D721Med (cell line): ENCODE results near the gene IL17RE.
A peak's percentile ranks its signal among the peaks of the same experiment; 100 is the strongest.

Experiments
- DNase-seq: peaks from one replicate; pipeline ENCODE4 v3.0.0; 2011; ENCODE audit warnings: low spot score; ENCODE audit not compliant: insufficient read length
- FAIRE-seq: peaks from 2 replicates; lab custom pipeline; 2011; peaks lifted over from hg19 to GRCh38; lab: Jason Lieb, UNC
- TF ChIP-seq, protein P1 (sequence below): IDR thresholded peaks from 2 replicates; pipeline ENCODE4 v1.5.1; 2012; ENCODE audit warnings: mild to moderate bottlenecking, control low read depth; ENCODE audit not compliant: insufficient read depth; ENCODE audit errors: missing control alignments

IL17RE gene

DNA sequence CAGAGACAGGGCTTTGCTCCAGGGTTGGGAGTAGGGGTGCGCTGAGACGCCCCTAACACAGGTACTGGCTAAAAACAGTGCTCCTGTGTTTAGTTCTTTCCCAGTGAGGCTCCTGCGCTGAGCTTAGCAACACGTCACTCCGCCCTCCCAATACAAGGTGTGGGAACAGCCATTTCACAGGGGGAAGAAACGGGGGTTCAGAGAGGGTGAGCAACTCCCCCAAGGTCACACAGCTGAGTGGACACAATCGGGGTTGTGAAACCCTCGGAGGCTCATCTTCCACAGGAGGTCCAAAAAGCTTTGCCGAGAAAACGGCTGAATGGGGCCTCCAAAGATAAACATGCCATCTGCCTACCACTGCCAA lies 48.9 kb downstream of the IL17RE start:
- DNase-seq, result no peak
- no peak for FAIRE-seq
- TF ChIP-seq, protein P1, sequence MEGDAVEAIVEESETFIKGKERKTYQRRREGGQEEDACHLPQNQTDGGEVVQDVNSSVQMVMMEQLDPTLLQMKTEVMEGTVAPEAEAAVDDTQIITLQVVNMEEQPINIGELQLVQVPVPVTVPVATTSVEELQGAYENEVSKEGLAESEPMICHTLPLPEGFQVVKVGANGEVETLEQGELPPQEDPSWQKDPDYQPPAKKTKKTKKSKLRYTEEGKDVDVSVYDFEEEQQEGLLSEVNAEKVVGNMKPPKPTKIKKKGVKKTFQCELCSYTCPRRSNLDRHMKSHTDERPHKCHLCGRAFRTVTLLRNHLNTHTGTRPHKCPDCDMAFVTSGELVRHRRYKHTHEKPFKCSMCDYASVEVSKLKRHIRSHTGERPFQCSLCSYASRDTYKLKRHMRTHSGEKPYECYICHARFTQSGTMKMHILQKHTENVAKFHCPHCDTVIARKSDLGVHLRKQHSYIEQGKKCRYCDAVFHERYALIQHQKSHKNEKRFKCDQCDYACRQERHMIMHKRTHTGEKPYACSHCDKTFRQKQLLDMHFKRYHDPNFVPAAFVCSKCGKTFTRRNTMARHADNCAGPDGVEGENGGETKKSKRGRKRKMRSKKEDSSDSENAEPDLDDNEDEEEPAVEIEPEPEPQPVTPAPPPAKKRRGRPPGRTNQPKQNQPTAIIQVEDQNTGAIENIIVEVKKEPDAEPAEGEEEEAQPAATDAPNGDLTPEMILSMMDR, result no peak

DNA sequence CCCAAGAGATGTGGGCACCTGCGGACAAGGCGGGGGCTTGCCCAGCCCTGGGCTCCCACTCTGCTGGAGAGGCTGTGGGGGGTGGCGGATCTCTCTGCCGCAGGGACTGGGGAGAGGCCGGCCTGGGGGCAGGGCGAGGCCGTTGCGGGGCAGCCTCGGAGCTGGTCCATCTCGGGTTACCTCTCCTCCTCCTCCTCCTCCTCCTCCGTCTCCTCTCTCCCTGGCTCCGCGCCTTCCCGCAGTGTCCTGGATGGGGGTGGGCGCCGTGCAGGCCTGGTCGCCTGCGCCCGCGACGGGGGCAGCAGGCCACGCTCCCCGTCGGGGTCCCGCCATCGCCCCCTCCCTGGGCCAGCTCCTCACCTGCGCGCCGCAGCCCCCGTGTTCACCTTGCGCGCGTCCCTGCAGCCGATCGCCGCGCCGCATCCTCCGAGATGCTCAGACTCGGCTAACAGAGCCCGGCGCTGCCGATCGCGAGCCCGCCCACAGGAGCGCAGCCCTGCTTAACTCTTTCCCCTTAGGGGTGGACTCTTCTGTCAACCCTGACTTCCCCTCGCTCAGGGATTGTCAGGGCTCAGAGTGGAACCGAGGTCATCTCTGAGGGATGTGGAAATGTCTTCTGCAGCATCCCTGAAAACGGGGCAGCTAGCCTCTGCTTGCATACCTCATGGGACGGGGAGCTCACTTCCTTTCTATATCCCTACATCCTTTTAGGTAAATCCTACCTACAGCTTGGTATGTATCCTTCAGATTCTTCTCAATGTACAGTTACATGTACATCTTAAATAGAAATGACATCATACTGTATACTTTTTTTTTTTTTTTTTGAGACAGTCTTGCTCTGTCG lies 49.5 kb downstream of the IL17RE start, which contains the start of gene PRRT3:
TSS of gene PRRT3 (minus strand) at position 447 of the 844 bp plus-strand sequence. CDS start 2,293 bp downstream, outside the sequence.
- TF ChIP-seq, protein P1, result no peak
- no peak for FAIRE-seq

DNA sequence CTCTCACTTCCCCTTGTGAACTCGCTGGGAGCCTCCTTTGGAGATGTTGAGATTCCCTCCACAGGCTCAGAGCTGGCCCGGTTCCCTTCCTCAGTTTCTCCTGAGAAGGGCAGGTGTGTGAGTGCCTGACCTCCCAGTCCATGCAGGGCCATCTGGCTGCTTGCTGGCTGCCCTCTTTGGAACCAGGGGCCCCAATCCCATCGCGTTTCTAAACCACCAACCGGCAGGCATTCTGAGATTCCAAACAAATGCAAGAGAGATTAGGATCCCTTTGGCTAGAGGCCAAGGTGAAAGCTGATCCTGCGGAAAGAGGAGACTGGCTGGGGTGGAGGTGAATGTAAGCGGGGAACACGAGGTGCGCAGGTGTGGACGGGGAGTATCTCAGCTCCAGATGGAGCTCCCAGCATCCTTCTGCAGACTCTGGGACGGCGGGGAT lies 52.4 kb downstream of the IL17RE start:
- TF ChIP-seq, protein P1, result no peak
- DNase-seq (no peak), FAIRE-seq (no peak)

More for the DNA sequence above, 49.5 kb downstream of the IL17RE start, which contains the start of gene PRRT3:
- DNase-seq, result no peak

DNA sequence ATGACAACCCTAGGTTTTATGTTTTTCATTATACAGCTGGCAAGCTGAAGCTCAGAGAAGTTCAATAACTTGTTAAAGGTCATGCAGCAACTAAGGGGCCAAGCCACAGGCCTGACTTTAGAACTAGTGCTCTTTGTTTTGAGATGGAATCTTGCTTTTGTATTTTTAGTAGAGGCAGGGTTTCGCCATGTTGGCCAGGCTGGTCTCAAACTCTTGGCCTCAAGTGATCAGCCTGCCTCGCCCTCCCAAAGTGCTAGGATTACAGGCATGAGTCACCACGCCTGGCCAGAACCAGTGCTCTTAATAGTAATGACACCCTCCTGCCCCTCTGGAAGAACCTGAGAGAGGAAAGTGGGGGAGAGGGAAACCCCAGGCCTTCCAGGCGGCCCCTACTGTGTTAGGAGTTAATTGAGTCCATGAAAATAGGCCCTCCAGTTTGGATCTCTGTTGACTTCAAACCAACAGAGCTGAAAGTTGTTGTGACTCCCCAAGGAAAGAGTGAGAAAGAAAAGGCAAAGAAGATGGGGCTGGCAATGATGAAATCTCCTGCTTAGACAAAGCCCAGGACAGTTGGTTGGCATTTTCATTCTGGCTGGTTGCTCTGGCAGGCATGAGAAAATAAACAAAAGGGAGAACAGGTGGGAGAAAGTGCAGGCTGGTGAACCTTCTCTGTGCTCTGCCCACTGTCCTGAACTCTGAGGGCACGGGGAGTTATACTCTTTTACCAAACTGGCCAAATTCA lies 53.1 kb downstream of the IL17RE start:
- DNase-seq, result no peak

DNA sequence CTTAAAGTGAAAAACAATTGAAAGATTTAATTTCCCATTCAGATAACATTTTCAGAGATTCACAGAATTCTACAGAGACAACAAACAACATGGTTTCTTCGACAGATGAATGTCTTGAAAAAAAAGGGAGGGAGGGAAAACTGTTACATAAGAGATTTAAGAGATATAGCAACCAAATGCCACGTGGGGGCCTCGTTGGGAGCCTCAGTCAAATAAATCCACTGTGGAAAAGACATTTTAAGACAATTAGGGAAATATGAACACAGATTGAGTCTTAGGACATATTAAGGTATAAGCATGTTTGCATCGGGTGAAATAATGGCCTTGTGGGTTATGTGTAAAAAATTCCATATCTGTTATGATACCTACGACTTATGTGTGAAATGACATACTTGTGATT lies 54.6 kb downstream of the IL17RE start:
- FAIRE-seq, result no peak

More for the DNA sequence above, 53.1 kb downstream of the IL17RE start:
- FAIRE-seq, result no peak
- TF ChIP-seq, protein P1, result no peak

DNA sequence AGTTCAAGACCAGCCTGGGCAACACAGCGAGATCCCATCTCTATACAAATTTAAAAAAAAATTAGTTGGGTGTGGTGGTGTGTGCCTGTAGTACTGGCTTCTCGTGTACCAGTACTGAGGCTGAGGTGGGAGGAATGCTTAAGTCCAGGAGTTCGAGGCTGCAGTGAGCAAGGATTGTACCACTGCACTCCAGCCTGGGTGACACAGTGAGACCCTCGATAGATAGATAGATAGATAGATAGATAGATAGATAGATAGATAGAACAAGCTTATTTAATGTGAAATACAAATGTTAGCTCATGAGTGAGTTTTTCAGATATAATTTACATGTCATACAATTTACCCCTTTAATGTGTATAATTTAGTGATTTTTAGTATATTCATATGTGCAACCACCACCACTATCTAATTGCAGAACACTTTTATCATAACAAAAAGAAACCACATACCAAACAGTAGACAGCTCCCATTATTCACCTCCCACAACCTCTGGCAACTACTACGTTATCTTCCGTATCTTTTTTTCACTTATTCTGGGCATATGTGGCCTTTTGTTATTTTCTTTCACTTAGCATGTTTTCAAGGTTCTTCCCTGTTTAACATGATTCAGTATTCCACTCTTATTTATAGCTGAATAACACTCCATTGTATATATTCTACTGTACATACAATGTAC lies 62.7 kb downstream of the IL17RE start:
- DNase-seq (no peak), FAIRE-seq (no peak)
- TF ChIP-seq, protein P1, result no peak

More for the DNA sequence above, 54.6 kb downstream of the IL17RE start:
- TF ChIP-seq, protein P1, result peak; percentile 11
- no peak for DNase-seq
